K562 (cell line): ENCODE measurements around the gene MUCL3. TPM values are rescaled to one million over a fixed set of nuclear protein-coding genes. Genes with fewer than 3 reads are reported as not detected.

Source experiments
- BCOR ChIP-seq: fragments of 450-650 bp; IDR thresholded peaks from 2 replicates; pipeline ENCODE4 v1.6.1; 2016
- BDP1 ChIP-seq: IDR thresholded peaks from 3 replicates; pipeline ENCODE4 v1.6.1; 2011; ENCODE audit not compliant: insufficient read length, insufficient read depth
- CHCHD3 ChIP-seq: fragments of 250-450 bp; sonication (Bioruptor Pico); IDR thresholded peaks from 2 replicates; pipeline ENCODE4 v2.1.2; 2022; ENCODE audit warnings: mild to moderate bottlenecking
- FOXJ2 ChIP-seq: fragments of 200-800 bp; sonication (Bioruptor generic); IDR thresholded peaks from 2 replicates; pipeline ENCODE4 v1.6.1; 2016; ENCODE audit warnings: missing genetic modification characterization, missing compliant biosample characterization
- HIVEP1 ChIP-seq: fragments of 250-450 bp; sonication (Bioruptor Pico); IDR thresholded peaks from 2 replicates; pipeline ENCODE4 v1.4.0; 2020; ENCODE audit warnings: mild to moderate bottlenecking
- MIER1 ChIP-seq: fragments of 450-650 bp; IDR thresholded peaks from 2 replicates; pipeline ENCODE4 v1.6.1; 2016; ENCODE audit warnings: antibody characterized with exemption, mild to moderate bottlenecking, low read depth
- NR4A1 ChIP-seq, 2 experiments: fragments of 250-450 bp in 1 of 2; fragments of 450-650 bp in 1 of 2; sonication (Bioruptor Pico) in 1 of 2; IDR thresholded peaks; 2 replicates each; pipeline versions ENCODE4 v1.4.0 to v1.6.1; 2016 to 2020; ENCODE audit warnings: mild to moderate bottlenecking in 2 of 2, missing compliant biosample characterization in 1 of 2, missing genetic modification characterization in 1 of 2, moderate library complexity in 1 of 2
- POLR2AphosphoS5 ChIP-seq: IDR thresholded peaks from 2 replicates; pipeline ENCODE4 v1.6.1; 2011; ENCODE audit warnings: mild to moderate bottlenecking, low read depth, low read length, moderate library complexity; ENCODE audit not compliant: control insufficient read depth, insufficient read depth
- SETDB1 ChIP-seq: IDR thresholded peaks from one replicate; pipeline ENCODE4 v1.6.1; 2012; ENCODE audit warnings: low read length, control low read depth, inconsistent platforms
- ZNF584 ChIP-seq: fragments of 200-800 bp; sonication (Bioruptor generic); IDR thresholded peaks from 2 replicates; pipeline ENCODE4 v1.6.1; 2016; ENCODE audit warnings: low read depth, mild to moderate bottlenecking, missing genetic modification characterization, missing compliant biosample characterization
- polyA plus RNA-seq, 8 experiments: library from polyadenylated mRNA; depleted of rRNA in 4 of 8; stranded (reverse) in 5 of 8; unstranded in 3 of 8; fragments of >200 nt; fragmentation: Nextera tagmentation in 2 of 8; fragmentation: Illumina TruSeq in 1 of 8; extraction: Ambion mirVana in 2 of 8; extraction: Trizol in 1 of 8; gene quantifications; 2 replicates each; pipeline versions ENCODE4 v1.2.1 to v1.2.3, GENCODE V29; 2011 to 2014; ENCODE audit warnings: inconsistent platforms in 1 of 8, missing spikeins in 1 of 8
- total RNA-seq, 7 experiments: library from RNA; depleted of rRNA in 6 of 7; stranded (reverse); fragments of >200 nt in 6 of 7; fragmentation: Illumina TruSeq in 2 of 7; extraction: Trizol in 2 of 7; gene quantifications; 2 replicates each; pipeline versions ENCODE4 v1.2.1 to v1.2.3, GENCODE V29; 2011 to 2021; ENCODE audit warnings: low replicate concordance in 1 of 7
- TF ChIP-seq, protein P1 (sequence below): sonication (generic); formaldehyde crosslinking; IDR thresholded peaks from 2 replicates; pipeline ENCODE4 v1.8.1; 2022; ENCODE audit warnings: missing genetic modification reagents
- TF ChIP-seq, protein P2 (sequence below): fragments of 250-450 bp; sonication (Bioruptor Pico); IDR thresholded peaks from 2 replicates; pipeline ENCODE4 v1.5.0; 2021
- TF ChIP-seq, protein P3 (sequence below): sonication (generic); formaldehyde crosslinking; IDR thresholded peaks from 2 replicates; pipeline ENCODE4 v1.8.0; 2023; ENCODE audit warnings: missing genetic modification reagents, mild to moderate bottlenecking, borderline replicate concordance
- TF ChIP-seq, protein P4 (sequence below): sonication (generic); formaldehyde crosslinking; IDR thresholded peaks from 2 replicates; pipeline ENCODE4 v1.8.1; 2023; ENCODE audit warnings: mild to moderate bottlenecking, missing genetic modification reagents, moderate library complexity
- TF ChIP-seq, protein P5 (sequence below): fragments of 250-450 bp; sonication (Bioruptor Pico); IDR thresholded peaks from 2 replicates; pipeline ENCODE4 v1.5.1; 2021; ENCODE audit warnings: mild to moderate bottlenecking

The MUCL3 gene
- total and polyA plus RNA-seq, 9 of the 15 experiments (the other 6 are each of a cell fraction or from before 2014, with no cell fraction given): 0.07 TPM; not detected in 8

DNA sequence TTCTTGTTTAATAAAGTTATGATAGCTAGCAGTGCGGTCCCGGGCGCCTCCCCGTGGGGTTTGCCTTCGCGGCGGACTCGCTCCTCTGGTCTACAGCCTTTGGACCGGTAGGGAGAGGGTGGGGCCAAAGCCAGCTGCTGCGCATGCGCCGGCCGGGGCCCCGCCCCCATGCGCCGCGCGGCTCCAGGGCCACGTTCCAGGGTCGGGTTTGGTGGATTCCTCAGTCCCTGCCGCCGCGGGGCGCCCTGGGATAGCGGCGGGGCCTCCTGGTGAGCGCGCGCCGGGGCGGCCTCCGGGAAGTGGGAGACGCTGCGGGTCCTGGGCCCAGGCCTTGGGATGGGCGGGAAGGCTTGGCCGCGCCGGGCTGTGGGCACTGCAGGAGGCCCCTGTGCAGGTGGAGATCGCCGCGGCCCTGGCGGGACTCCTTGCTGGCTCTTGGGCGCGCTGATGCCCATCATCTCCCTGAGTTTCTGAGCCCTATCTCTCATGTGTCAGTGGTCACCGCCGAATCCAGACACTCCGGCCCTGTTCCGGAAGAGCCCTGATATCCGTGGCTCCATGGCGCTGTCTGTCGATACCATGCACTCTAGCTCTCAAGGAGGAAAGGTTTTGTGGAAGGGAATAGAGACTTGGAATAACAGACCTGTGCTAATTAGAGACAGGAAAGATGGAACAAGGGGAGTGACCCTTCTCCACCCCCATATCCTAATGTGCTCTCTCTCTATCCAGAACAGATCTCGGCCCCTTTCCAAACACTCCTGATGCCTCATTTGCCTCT, 26.5 kb upstream of the MUCL3 start, which contains the start of gene VARS2 (continued):
- TF ChIP-seq, protein P1, sequence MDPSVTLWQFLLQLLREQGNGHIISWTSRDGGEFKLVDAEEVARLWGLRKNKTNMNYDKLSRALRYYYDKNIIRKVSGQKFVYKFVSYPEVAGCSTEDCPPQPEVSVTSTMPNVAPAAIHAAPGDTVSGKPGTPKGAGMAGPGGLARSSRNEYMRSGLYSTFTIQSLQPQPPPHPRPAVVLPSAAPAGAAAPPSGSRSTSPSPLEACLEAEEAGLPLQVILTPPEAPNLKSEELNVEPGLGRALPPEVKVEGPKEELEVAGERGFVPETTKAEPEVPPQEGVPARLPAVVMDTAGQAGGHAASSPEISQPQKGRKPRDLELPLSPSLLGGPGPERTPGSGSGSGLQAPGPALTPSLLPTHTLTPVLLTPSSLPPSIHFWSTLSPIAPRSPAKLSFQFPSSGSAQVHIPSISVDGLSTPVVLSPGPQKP (CRISPR knock-in tag): no peak
- TF ChIP-seq, protein P2, sequence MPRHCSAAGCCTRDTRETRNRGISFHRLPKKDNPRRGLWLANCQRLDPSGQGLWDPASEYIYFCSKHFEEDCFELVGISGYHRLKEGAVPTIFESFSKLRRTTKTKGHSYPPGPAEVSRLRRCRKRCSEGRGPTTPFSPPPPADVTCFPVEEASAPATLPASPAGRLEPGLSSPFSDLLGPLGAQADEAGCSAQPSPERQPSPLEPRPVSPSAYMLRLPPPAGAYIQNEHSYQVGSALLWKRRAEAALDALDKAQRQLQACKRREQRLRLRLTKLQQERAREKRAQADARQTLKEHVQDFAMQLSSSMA: peak; percentile 69; the same call in 1 of the 2 replicates
- 0 out of 2 replicates have a peak, but pooled peaks have one; percentile 72 for TF ChIP-seq NR4A1 (CRISPR knock-in tag; IDR thresholded peaks at IDR 0.05)
- TF ChIP-seq NR4A1 (tag; IDR thresholded peaks at IDR 0.05): no peak
- TF ChIP-seq, protein P3, sequence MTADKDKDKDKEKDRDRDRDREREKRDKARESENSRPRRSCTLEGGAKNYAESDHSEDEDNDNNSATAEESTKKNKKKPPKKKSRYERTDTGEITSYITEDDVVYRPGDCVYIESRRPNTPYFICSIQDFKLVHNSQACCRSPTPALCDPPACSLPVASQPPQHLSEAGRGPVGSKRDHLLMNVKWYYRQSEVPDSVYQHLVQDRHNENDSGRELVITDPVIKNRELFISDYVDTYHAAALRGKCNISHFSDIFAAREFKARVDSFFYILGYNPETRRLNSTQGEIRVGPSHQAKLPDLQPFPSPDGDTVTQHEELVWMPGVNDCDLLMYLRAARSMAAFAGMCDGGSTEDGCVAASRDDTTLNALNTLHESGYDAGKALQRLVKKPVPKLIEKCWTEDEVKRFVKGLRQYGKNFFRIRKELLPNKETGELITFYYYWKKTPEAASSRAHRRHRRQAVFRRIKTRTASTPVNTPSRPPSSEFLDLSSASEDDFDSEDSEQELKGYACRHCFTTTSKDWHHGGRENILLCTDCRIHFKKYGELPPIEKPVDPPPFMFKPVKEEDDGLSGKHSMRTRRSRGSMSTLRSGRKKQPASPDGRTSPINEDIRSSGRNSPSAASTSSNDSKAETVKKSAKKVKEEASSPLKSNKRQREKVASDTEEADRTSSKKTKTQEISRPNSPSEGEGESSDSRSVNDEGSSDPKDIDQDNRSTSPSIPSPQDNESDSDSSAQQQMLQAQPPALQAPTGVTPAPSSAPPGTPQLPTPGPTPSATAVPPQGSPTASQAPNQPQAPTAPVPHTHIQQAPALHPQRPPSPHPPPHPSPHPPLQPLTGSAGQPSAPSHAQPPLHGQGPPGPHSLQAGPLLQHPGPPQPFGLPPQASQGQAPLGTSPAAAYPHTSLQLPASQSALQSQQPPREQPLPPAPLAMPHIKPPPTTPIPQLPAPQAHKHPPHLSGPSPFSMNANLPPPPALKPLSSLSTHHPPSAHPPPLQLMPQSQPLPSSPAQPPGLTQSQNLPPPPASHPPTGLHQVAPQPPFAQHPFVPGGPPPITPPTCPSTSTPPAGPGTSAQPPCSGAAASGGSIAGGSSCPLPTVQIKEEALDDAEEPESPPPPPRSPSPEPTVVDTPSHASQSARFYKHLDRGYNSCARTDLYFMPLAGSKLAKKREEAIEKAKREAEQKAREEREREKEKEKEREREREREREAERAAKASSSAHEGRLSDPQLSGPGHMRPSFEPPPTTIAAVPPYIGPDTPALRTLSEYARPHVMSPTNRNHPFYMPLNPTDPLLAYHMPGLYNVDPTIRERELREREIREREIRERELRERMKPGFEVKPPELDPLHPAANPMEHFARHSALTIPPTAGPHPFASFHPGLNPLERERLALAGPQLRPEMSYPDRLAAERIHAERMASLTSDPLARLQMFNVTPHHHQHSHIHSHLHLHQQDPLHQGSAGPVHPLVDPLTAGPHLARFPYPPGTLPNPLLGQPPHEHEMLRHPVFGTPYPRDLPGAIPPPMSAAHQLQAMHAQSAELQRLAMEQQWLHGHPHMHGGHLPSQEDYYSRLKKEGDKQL (CRISPR knock-in tag): no peak
- TF ChIP-seq CHCHD3 (CRISPR knock-in tag): peak; percentile 80; the same call in 1 of the 2 replicates
- TF ChIP-seq, protein P4, sequence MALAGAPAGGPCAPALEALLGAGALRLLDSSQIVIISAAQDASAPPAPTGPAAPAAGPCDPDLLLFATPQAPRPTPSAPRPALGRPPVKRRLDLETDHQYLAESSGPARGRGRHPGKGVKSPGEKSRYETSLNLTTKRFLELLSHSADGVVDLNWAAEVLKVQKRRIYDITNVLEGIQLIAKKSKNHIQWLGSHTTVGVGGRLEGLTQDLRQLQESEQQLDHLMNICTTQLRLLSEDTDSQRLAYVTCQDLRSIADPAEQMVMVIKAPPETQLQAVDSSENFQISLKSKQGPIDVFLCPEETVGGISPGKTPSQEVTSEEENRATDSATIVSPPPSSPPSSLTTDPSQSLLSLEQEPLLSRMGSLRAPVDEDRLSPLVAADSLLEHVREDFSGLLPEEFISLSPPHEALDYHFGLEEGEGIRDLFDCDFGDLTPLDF: peak; percentile 72
- TF ChIP-seq FOXJ2 (tag): no peak
- TF ChIP-seq, protein P5, sequence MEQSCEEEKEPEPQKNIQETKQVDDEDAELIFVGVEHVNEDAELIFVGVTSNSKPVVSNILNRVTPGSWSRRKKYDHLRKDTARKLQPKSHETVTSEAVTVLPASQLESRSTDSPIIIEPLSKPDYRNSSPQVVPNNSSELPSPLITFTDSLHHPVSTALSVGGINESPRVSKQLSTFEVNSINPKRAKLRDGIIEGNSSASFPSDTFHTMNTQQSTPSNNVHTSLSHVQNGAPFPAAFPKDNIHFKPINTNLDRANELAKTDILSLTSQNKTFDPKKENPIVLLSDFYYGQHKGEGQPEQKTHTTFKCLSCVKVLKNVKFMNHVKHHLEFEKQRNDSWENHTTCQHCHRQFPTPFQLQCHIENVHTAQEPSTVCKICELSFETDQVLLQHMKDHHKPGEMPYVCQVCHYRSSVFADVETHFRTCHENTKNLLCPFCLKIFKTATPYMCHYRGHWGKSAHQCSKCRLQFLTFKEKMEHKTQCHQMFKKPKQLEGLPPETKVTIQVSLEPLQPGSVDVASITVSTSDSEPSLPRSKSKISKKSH (CRISPR knock-in tag): no peak
- TF ChIP-seq BDP1: no peak
- TF ChIP-seq BCOR: no peak
- TF ChIP-seq SETDB1: no peak
- no peak for TF ChIP-seq HIVEP1 (CRISPR knock-in tag)
- TF ChIP-seq ZNF584 (CRISPR knock-in tag): no peak
- no peak for TF ChIP-seq MIER1
- peak; percentile 83 for TF ChIP-seq POLR2AphosphoS5
